ENCODE measurements around the gene DACT3.

GRCh38 chr19:46620716-46621115 lies 40.3 kb downstream of the DACT3 start:
- TF ChIP-seq RAD21 (IDR thresholded peaks at IDR 0.05) = no peak
- no peak for TF ChIP-seq ATF3 (IDR thresholded peaks at IDR 0.05)
